ENCODE results near the gene GNG2.
"Not testable (repeated sequence)": the region's sequence is repeated elsewhere in the genome, so short reads cannot be mapped to it uniquely, and the experiment has no call there.

Gene GNG2

GRCh38 chr14:51895375-51895774 lies 35.0 kb downstream of the GNG2 start:
- TF ChIP-seq CTCF (IDR thresholded peaks at IDR 0.05; ENCODE audit: control insufficient read depth, extremely low read depth, insufficient read depth) = no peak
- no peak for DNase-seq (ENCODE audit: low read depth)
- H3K4me3 ChIP-seq (ENCODE audit: low read depth, low read length) = no peak overlapping the region

GRCh38 chr14:51897791-51898355 lies 37.5 kb downstream of the GNG2 start:
- H3K4me3 ChIP-seq (ENCODE audit: low read depth, low read length) = no peak overlapping the region
- TF ChIP-seq CTCF (IDR thresholded peaks at IDR 0.05; ENCODE audit: control insufficient read depth, extremely low read depth, insufficient read depth) = no peak
- DNase-seq (ENCODE audit: low read depth) = no peak

GRCh38 chr14:51901475-51902024 lies 41.1 kb downstream of the GNG2 start:
- TF ChIP-seq CTCF (IDR thresholded peaks at IDR 0.05; ENCODE audit: control insufficient read depth, extremely low read depth, insufficient read depth) = no peak
- DNase-seq (ENCODE audit: low read depth) = no peak
- no peak overlapping the region for H3K4me3 ChIP-seq (ENCODE audit: low read depth, low read length)

- not testable (repeated sequence) for DNase-seq (ENCODE audit: low read depth); H3K4me3 ChIP-seq (ENCODE audit: low read depth, low read length)
Measured at GRCh38 chr14:51905656-51906121, 45.3 kb downstream of the GNG2 start.

GRCh38 chr14:51908086-51908485 lies 47.7 kb downstream of the GNG2 start:
- no peak overlapping the region for H3K4me3 ChIP-seq (ENCODE audit: low read depth, low read length)
- DNase-seq (ENCODE audit: low read depth) = no peak

GRCh38 chr14:51912112-51912786 lies 51.8 kb downstream of the GNG2 start:
- no peak for DNase-seq (ENCODE audit: low read depth)
- no peak for TF ChIP-seq CTCF (IDR thresholded peaks at IDR 0.05; ENCODE audit: control insufficient read depth, extremely low read depth, insufficient read depth)
- no peak overlapping the region for H3K4me3 ChIP-seq (ENCODE audit: low read depth, low read length)

More at GRCh38 chr14:51908086-51908485, 47.7 kb downstream of the GNG2 start:
- TF ChIP-seq CTCF (IDR thresholded peaks at IDR 0.05; ENCODE audit: control insufficient read depth, extremely low read depth, insufficient read depth) = no peak

- no peak for TF ChIP-seq CTCF (IDR thresholded peaks at IDR 0.05; ENCODE audit: control insufficient read depth, extremely low read depth, insufficient read depth)
- no peak for DNase-seq (ENCODE audit: low read depth)
- no peak overlapping the region for H3K4me3 ChIP-seq (ENCODE audit: low read depth, low read length)
Measured at GRCh38 chr14:51914310-51914709, 53.9 kb downstream of the GNG2 start.

All from LNCaP clone FGC (cell line).